NK-92 treated with Interleukin-12 subunit alpha and Interleukin-12 subunit beta, amount 100 ng/mL, for 24 hours (cell line): Measurements from ENCODE around the gene PIGT.
A peak's percentile ranks its signal among the peaks of the same experiment; 100 is the strongest.

Source experiments
- DNase-seq: peaks from one replicate; lab custom pipeline; 2025; lab: John Stamatoyannopoulos, UW

Gene PIGT

GRCh38 chr20:45415822-45416637, at the start of gene PIGT:
TSS of gene PIGT (plus strand) at chr20:45416141. CDS start at chr20:45416157, 16 bp downstream.
- DNase-seq: peak; percentile 73

GRCh38 chr20:45366192-45366591, 49.7 kb upstream of the PIGT start:
- no peak for DNase-seq

- no peak for DNase-seq
These were observed 49.3 kb upstream of the PIGT start for GRCh38 chr20:45366631-45367030.

- no peak for DNase-seq
These were observed 48.8 kb upstream of the PIGT start for GRCh38 chr20:45367126-45367525.

GRCh38 chr20:45368221-45368980, 47.5 kb upstream of the PIGT start:
- DNase-seq: no peak

GRCh38 chr20:45370571-45371160, 45.3 kb upstream of the PIGT start:
- DNase-seq: no peak

- DNase-seq: no peak
These were observed 43.7 kb upstream of the PIGT start for GRCh38 chr20:45372241-45372640.

GRCh38 chr20:45372646-45373352, 43.1 kb upstream of the PIGT start:
- no peak for DNase-seq

GRCh38 chr20:45373353-45374100, 42.4 kb upstream of the PIGT start:
- peak; percentile 48 for DNase-seq

GRCh38 chr20:45374101-45374467, 41.9 kb upstream of the PIGT start:
- DNase-seq: no peak

- DNase-seq: no peak
These were observed 41.0 kb upstream of the PIGT start for GRCh38 chr20:45374966-45375365.

- DNase-seq: no peak
These were observed 38.7 kb upstream of the PIGT start for GRCh38 chr20:45377269-45377668.

GRCh38 chr20:45378191-45378590, 37.8 kb upstream of the PIGT start, which contains the start of gene TP53TG5:
TSS of gene TP53TG5 (minus strand) at chr20:45378325. CDS start at chr20:45378236, 89 bp downstream.
- no peak for DNase-seq

- no peak for DNase-seq
These were observed 28.7 kb upstream of the PIGT start for GRCh38 chr20:45387274-45387673.

GRCh38 chr20:45390931-45391330, 25.0 kb upstream of the PIGT start:
- DNase-seq: no peak

GRCh38 chr20:45391559-45391958, 24.4 kb upstream of the PIGT start:
- DNase-seq: no peak

GRCh38 chr20:45392733-45393132, 23.2 kb upstream of the PIGT start:
- no peak for DNase-seq

GRCh38 chr20:45394221-45395113, 21.5 kb upstream of the PIGT start:
- DNase-seq: no peak

GRCh38 chr20:45395114-45395415, 20.9 kb upstream of the PIGT start:
- DNase-seq: no peak

- no peak for DNase-seq
These were observed 16.9 kb upstream of the PIGT start for GRCh38 chr20:45399018-45399417.
